HG03558 (cell line): ENCODE results near the gene C2orf76.

Experiments
- ATAC-seq: cut with Tn5 transposase; IDR thresholded peaks from one replicate; pipeline ENCODE4 v1.9.1; 2021; ENCODE audit warnings: moderate number of reproducible peaks; ENCODE audit not compliant: unreplicated experiment; ENCODE audit errors: extremely low read depth

Gene C2orf76

DNA sequence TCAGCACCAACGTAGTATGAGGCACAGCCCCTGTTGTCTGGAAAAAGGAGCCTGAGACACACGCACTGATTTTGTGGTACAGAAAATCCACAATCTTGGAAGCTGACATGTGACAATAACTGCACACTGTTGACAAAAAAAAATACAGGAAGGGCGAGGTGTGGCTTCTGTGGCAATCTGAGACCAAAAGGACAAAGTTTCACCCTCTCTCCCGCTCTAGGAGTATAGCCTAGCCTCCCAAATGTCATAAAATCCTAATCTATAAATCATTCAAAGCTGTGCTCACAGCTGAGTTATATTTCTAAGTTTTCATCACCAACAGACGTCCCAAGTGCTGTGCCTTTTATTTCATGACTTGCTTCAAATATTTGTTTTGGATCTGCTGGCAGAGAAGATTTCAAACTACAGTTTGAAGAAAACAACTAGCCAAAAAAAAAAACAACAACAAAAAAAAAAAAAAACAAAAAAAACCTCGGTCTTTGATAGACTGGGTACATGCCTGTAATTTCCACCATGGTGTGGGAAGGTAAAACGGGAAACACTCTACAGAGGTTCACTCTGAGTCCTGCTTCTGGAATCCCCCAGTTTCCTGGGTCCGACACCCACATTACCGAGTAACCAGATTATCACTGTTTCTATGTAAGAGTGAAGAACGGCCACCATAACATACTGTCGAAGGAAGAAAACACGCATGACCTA lies 61.0 kb downstream of the C2orf76 start:
- ATAC-seq: no peak

DNA sequence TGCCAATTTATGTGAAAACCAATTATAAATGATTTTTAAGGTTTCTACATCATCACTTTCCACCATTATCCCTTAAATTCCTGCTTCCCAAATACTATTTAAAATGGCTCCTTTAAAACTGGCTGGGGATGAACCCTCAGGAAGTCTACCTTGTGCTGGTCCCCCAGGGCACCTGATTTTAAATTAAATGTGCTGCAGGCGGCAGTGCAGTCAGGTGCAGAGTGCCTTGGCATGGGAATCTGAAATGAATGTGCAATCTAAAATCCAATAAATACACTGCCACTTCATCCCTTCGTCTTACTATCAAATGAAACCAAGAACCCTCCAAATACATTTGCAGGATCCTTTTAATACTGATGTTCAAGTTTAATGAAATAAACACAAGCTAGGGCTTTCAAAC lies 61.8 kb downstream of the C2orf76 start:
- ATAC-seq: no peak

DNA sequence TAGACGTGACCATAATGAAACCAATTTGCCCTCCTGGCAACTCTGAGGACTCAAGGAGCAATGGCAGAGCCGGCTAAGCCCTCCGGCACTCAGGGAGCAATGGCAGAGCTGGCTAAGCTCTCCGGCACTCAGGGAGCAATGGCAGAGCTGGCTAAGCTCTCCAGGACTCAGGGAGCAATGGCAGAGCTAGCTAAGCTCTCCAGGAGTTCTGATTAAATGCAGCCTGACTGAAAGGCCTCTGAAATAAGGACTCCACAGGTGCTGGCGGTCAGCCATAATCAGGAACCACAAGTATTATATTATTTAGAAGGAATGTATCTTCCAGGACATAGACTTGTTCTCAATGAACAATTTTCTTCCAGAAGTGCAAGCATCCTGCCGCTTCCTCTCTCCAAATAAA lies 65.2 kb downstream of the C2orf76 start:
- ATAC-seq: no peak

DNA sequence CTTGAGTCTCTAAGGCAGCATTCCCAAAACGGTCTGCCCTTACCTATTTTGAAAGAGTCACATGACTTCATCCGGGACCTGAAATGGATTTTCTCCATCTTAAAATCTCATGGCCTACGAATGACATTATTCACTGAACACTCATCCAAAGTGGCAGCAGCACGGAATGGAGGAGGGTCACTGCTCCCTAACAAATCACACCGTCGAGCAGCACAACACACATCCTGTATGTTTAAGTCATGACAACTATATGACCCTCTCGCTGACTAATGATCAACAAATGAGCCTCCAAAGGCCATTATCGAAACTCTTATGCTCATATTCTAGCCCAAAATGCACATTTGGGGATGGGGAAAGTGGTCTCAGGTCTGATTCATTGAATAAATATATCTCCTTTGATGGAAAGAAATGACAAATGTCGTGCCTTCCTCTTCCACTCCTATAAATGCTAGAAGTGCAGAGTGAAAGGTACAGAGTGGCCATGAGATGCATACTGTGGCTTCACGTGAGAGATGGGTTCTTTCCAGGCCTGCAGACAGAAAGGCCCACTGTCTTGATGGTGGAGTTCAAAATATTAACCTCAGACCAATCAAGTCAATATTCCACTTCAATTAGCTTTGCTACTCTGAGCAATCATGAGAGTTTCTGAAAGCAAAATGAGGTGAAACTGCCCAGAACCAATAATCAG lies 70.8 kb downstream of the C2orf76 start:
- no peak for ATAC-seq

DNA sequence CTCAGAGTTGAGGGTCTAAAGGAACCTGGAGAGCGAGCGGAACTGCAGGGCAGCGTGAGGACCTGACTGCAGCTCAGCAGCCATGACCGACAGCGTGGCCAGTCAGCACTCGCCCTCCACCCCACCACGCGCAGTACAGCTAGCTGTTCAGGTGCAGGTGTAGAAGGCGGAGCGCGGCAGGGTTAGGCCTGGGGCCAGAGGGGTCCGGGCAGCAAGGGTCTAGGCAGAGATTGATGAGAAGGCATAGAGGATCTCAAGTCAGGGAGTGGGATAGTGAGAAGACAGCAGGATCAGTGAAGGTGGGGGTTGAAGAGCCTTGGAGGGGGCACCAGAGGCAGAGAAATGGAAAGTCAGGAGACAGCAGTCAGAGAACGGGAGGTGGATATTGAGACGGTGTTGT lies 72.0 kb downstream of the C2orf76 start:
- no peak for ATAC-seq

DNA sequence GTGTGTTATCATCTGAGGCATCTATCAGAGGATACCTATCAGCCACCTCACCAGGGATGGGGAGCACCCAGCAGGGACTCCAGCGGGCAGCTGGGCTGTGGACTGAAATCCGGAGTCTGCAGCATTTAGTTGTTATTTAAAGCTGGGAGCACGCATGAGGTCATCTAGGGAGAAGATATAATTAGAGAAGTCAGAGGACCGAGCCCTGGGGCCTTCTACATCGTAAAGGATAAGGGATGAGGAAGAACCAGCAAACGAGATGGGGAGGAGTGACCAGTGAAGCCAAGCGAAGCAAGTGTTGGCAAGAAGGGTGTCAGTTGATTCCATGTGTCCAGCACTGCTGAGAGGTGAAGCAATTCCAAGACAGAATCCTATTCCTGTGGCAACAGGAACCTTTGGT lies 72.7 kb downstream of the C2orf76 start:
- ATAC-seq: no peak

DNA sequence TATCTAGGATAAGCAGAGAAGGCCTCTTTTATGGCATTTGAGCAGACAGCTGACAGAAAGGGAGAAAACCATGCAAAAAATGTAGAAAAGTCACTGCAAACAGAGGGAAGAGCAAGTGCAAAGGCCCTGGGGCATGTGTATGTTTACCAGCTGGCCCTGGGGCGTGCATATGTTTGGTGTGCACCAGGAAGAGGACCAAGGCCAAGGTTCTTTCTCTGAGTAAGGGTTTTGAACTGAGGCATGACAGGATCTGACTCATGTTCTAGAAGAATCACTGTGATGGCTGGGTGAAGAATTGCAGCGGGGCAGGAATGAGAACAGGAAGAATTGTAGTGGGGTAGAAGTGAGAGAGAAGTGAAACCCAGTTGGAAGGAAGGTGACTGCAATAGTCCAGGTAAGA lies 73.4 kb downstream of the C2orf76 start:
- ATAC-seq: no peak

DNA sequence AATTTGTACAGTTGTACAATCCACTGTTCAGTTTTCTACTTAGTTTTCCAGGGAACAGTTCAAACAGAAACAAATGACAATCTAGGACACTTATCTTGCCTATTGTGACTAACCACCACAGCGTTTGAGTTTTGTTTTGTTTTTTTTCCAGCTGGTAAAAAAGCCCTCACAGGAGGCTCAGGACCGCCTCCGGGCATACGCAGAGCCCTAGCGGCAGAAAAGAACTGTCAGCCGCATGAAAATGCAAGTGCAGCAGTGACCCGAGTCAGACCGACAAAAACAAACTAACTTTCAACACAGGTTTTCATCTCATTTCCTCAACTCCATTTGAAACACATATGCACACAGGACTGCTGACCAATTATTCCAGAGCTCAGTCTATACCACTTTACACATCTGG lies 74.4 kb downstream of the C2orf76 start:
- ATAC-seq: no peak

DNA sequence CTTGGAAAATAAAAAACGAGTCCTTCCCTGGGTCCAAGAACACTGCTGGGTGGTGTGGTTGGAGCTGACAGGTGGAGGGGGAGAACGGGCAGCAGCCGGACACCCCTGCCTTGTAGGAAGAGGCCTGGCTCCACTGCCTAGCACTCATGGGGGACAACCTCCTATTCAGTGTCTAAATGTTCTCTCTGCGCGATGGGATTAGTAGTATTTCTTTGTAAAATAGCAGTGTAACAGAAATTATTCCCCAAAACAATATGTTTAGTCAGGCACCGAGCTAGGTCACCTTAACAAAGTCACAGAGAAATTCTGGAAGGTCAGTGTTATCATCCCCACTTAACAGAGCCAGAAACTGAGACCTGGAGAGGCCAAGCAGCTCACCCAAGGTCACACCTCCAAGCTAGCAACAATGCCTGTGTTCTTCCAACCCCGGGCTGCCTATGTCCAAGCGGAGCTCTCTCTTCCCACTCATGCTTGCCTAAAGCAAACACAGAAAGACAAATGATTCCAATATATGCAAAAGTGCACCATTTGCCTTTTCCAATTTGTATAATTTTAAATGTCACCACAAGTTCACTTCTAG lies 75.0 kb downstream of the C2orf76 start:
- no peak for ATAC-seq

DNA sequence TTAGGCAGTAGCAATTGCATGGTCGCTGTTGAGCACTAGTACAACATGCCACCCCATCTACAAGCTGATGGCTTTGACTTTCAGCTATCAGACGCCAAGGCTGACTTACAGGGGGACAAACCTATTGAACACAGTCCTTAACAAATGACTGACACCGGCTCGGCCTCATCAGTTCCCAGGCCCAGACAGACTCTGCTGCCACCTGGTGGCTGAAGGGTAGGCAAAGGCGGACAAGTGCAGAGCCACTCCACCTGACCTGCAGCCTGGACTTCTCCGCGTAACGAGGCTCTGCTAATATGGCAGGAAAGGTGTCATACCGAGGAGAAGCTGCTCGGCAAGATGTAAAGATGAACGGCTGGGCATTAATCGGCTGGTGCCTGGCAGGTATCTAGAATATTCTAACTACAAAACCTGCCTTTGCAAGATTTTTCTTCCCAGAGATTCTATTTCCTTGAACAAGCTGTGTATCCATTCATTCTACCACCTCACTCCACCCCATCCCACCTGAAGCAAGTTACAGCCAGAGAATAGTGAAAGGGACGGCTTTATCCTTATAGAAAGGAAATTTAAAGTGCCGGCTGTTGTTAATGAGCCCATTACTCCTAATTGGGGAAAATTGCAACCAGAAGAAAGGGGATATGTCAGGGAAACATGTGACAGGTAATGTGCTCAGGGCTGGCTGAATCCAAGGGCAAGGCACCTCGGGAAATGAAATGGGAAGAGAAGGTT lies 75.6 kb downstream of the C2orf76 start:
- no peak for ATAC-seq

DNA sequence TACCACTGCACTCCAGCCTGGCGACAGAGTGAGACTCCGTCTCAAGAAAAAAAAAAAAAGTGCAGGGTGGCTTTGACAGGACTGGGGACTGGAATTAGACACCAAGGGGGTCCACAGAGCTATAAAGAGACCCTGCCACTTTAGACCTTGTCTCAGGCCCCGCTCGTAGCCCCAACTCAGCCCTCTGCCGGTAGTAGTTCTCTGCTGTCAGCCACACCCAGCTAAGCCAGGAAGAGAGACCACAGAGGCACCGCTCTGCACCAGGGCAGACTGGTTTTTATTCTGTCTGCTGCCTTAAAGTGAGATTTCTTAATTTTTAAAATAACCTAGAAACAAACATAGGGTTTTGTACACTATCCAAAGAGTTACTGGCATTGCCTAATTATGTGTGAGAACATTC lies 77.0 kb downstream of the C2orf76 start:
- no peak for ATAC-seq

DNA sequence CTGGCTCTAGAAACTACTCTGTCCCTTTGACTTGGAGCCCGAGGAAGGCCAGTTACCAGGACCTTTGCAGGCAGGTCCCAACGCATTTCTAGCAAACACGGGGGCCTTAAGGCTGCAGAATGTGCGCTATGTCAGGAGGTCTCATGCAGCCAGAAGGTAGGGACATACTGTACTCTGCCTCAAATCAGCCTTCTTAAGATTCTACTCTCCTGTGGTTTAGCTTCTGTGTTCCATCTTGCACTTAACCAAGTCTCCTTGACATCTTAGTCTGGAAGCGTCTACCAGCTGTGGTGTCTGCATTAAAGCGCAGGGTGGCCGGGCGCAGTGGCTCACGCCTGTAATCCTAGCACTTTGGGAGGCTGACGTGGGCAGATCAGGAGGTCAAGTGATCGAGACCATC lies 77.5 kb downstream of the C2orf76 start:
- no peak for ATAC-seq

DNA sequence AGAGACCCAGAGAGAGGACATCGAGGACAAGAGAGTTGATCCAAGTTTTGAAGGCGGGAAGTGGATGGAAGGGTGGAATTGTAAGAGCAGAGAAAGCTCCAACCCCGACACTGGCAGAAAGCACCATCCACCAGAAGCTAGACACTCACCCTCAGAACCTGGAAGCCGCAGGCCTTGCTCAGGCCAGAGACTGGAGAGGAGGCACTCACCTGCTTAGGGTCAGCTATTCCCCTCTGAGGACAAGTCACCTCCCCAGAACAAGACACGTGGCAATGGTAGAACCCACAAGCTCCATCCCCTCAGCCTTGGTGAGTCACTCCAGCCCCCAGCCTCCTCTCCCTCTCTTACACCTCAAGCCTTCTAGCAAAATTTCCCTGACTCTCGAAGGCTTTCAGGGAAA lies 78.1 kb downstream of the C2orf76 start:
- ATAC-seq: no peak

DNA sequence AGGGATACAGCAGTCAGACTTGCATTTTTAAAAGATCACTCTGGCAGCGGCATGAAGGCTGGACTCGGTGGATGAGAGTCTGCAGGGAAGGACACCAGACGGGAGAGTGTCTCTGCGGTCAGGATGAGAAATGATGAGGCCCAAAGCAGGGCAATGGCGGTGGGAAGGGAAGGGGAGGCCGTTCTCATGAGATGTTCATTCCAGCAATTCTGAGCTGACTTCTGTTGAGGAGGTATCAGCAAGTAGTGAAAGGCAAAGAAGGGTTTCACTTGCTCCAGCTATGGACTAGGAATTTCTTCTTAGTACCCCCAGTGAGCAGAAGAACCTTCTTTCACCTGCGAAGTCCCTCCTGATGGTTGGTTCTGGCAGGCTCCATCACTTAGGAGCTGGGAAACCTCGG lies 80.0 kb downstream of the C2orf76 start:
- no peak for ATAC-seq

DNA sequence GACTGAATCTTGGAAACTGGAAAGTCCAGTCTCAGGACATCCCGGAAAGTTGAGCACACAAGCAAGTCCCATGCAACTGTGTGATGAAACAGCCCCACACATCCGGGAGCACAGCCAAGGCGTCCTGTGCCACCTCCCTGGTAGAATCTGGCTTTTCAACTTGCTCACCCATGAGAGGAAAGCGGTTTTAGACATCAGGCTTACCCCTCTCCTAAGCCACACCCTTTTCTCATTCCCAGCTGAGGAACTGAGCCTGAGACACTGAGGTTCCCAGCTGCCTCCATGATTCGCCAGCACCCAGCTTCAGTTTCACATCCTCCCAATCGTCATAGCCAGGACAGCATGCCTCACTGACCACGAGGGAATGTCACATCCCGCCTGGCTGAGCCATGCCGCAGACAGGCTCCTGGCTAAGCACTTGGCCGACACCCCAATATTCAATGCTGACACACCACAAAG lies 82.7 kb downstream of the C2orf76 start:
- no peak for ATAC-seq

DNA sequence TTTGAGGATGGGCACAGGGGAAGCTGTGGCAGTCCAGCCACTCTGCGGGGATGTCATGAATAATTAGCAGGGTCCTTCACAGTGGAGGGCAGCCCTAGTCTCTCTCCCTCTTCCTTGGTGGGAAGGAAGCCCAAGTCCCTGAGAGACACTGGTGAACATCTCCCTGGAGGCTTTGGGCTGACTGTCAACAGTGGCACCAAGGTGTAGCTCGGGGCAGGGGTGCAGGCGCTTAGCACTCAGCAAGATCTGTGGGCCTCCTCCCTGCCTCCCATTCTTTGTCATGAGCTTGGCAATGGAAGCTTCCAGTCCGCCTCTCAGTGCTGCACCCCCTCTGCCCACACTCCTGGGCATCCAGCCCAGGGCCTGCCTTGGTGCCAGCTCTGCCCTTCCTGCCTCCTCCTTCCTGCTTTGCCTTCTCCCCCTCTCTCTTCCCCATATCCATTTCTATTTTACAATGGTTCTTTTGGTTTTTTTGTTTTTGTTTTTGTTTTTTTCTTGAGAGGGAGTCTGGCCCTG lies 83.6 kb downstream of the C2orf76 start:
- no peak for ATAC-seq

DNA sequence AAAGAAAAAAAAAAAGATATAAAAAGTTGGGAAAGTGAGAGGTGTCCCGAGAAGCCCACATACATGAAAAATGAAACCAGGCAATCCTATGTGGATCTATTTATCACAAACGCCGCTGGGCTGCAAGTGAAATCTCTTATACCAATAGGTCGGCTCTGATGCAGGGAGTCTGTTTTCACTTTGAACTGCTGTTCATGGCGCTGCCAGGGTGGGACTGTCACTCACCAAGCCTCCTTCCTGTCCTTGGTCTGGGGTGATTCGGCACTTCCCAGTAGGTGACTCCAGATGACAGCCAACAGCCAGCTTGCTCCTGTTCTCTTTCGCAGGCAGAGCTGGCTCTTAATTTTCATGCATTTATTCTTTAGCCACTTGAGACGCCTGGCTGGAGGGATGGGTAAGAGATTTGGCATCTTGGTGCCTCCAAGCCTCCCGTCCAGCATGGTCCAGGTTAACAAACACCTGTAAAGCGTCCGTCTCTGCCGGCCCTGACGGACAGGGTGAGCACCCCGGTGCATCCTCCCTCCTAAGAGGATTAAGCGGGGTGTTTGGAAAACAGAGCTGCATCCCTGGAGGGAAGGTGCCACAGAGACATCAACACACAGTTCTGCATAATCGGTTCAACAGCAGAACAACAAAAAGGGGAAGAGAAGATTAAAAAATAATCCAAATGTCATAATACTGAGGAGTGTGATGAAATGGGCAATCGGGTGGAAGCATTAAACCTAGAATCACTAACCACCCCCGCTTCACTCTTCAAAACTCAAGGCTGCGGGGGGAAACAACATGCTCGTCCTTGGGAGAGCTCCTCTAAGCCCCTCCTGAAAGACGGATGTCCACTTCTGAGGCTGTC lies 84.3 kb downstream of the C2orf76 start:
- no peak for ATAC-seq

DNA sequence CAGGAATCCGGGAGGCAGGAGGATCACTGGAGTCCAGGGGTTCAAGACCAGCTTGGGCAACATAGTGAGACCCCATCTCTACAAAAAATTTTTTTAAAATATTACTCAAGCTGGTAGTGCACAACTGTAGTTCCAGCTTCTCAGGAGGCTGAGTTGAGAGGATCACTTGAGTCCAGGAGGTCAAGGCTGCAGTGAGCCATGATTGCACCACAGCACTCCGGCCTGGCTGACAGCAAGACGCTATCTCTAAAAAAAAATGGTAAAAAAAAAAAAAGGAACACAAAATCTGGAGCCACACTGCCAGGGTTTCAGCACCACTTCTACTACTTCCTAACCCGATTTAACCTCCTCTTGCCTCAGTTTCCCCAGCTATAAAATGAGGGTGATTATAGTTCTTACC lies 86.0 kb downstream of the C2orf76 start:
- no peak for ATAC-seq

DNA sequence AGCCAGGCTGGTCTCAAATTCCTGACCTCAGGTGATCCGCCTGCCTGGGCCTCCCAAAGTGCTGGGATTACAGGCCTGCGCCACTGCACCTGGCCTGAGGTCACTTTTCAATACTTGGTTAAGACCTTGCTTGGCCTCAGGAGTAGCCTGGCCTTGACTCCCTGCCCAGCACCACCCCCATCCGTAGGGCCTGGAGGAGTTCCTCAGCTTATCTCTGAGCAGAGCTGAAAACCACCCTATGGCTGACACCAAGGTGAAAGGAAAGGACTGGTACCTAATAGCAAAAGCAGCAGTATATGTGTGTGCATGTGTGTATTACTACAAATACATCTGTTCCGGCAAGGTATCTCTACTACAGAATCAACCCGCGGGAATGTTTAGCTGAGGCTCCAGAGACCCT lies 87.0 kb downstream of the C2orf76 start:
- ATAC-seq: no peak

DNA sequence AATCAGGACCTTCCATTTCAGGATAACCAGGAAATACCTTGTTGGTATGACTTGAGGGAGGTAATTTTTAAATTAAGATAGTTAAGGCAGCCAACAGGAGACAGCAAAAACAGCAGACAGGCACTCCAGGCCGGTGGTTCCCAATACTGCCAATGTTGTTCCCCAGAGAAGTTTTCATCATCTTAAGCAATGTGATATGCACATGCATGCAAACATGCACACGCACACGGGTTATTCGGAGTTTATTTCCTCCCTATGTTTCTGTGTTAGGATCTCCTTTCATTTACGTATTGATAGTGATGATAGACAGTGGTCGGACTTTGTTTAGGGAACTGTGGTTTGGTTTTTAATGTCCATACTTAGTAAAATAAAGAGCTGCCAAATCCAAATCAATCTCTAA lies 87.7 kb downstream of the C2orf76 start:
- no peak for ATAC-seq
